Transverse colon (tissue), 4 donors: ENCODE data around the gene IGSF3. TPM values are rescaled to one million over a fixed set of nuclear protein-coding genes. Genes with fewer than 3 reads are reported as not detected.

Experiments used
- DNase-seq: peaks from one replicate; pipeline ENCODE4 v3.0.0-alpha.2; 2019
- H3K27ac ChIP-seq, 4 donors: fragments of 200-600 bp; sonication (generic); 2 replicates each; pipeline ENCODE4 v1.5.1; 2016 to 2018; ENCODE audit warnings: inconsistent platforms in 4 of 4
- H3K27me3 ChIP-seq: fragments of 200-600 bp; sonication (generic); 2 replicates; pipeline ENCODE4 v1.5.1; 2017; ENCODE audit warnings: inconsistent platforms
- H3K36me3 ChIP-seq, 4 donors: fragments of 200-600 bp; sonication (generic); 2 replicates each; pipeline ENCODE4 v1.5.1; 2017 to 2019; ENCODE audit warnings: inconsistent platforms in 4 of 4
- H3K4me1 ChIP-seq, 4 donors: fragments of 200-600 bp; sonication (generic); 2 replicates each; pipeline ENCODE4 v1.5.1; 2017 to 2020; ENCODE audit warnings: inconsistent platforms in 4 of 4
- H3K4me3 ChIP-seq, 4 donors: fragments of 200-600 bp; sonication (generic); 1 replicate in 1 of 4; 2 replicates in 3 of 4; pipeline versions ENCODE4 v1.5.1 to v1.6.1; 2017 to 2019; ENCODE audit warnings: inconsistent platforms in 4 of 4
- H3K9me3 ChIP-seq, 2 donors: fragments of 200-600 bp; sonication (generic); 2 replicates each; pipeline ENCODE4 v1.5.1; 2017 to 2019; ENCODE audit warnings: inconsistent platforms in 2 of 2
- CTCF ChIP-seq, 5 experiments: fragments of 200-600 bp in 3 of 5; fragments of 450-650 bp in 2 of 5; sonication (generic) in 3 of 5; IDR thresholded peaks; 1 replicate in 2 of 5; 2 replicates in 3 of 5; pipeline ENCODE4 v1.5.1; 2016 to 2017; ENCODE audit warnings: antibody characterized with exemption in 5 of 5, inconsistent platforms in 3 of 5, mild to moderate bottlenecking in 2 of 5, moderate library complexity in 1 of 5
- EP300 ChIP-seq: sonication (generic); formaldehyde crosslinking; IDR thresholded peaks from one replicate; pipeline ENCODE4 v1.6.1; 2017; ENCODE audit warnings: antibody characterized with exemption, low read depth
- POLR2A ChIP-seq: fragments of 450-650 bp; IDR thresholded peaks from one replicate; pipeline ENCODE4 v1.6.1; 2016; ENCODE audit warnings: antibody characterized with exemption, mild to moderate bottlenecking, moderate library complexity
- POLR2AphosphoS5 ChIP-seq, 3 donors: sonication (generic); formaldehyde crosslinking; IDR thresholded peaks; one replicate each; pipeline ENCODE4 v1.6.1; 2016; ENCODE audit warnings: antibody characterized with exemption in 3 of 3
- WGBS, 2 donors: methylation state at CpG; one replicate each; pipeline ENCODE4 v1.1.5; 2018; ENCODE audit warnings: low coverage in 1 of 2; 5-methylcytosine and 5-hydroxymethylcytosine counted together
- in situ Hi-C, 4 donors: fragments of 200-750 bp; cut with MboI; loops; one replicate each; pipeline versions ENCODE4 v1.15.0 to v1.15.1; 2017; ENCODE audit warnings: low sequenced_read_pairs in 3 of 4, low pct_ligation_motif_present in 1 of 4, low pct_unique_long_range_greater_than_20kb in 1 of 4
- intact Hi-C: fragments of 100-400 bp; cut with DNase I; formaldehyde crosslinking; loops from one replicate; pipeline ENCODE4 v1.15.1; 2023; ENCODE audit warnings: low total_unique reads
- total RNA-seq, 4 donors: library from RNA; depleted of rRNA; stranded (reverse); fragments of >200 nt; gene quantifications; one replicate each; pipeline ENCODE4 v1.1.0, GENCODE V29; 2016

Gene IGSF3
- total RNA-seq, 4 donors from 2014 or later, result 36.7 to 75.8 (median 56.9) TPM

GRCh38 chr1:116674011-116674531 is 6.5 kb upstream of the IGSF3 start:
- in situ Hi-C loops, result no loop called here
- TF ChIP-seq CTCF (IDR thresholded peaks at IDR 0.05), result no peak
- no peak for TF ChIP-seq POLR2A
- no peak for TF ChIP-seq POLR2AphosphoS5 (IDR thresholded peaks at IDR 0.05)
- no peak for TF ChIP-seq EP300
- Histone ChIP-seq H3K36me3 (no peaks in the 10 kb centered on the region), H3K27me3 (no peaks in the 10 kb centered on the region), H3K27ac (no peak overlapping the region), H3K4me3 (no peak overlapping the region), H3K4me1 (no peaks in the 10 kb centered on the region), H3K9me3 (no peaks in the 10 kb centered on the region)
- intact Hi-C loops, result no loop called here
- DNase-seq, result no peak
- 42 to 58% methylated on average over 2 to 5 of the region's 5 CpGs for WGBS, 2 donors

GRCh38 chr1:116671912-116672311 is 4.4 kb upstream of the IGSF3 start:
- Histone ChIP-seq H3K4me1 (peaks cover 0 to 8% (median 3%) of the 10 kb centered on the region in 4 donors), H3K9me3 (no peaks in the 10 kb centered on the region), H3K27ac (no peak overlapping the region), H3K4me3 (no peak overlapping the region), H3K27me3 (no peaks in the 10 kb centered on the region), H3K36me3 (no peaks in the 10 kb centered on the region)
- intact Hi-C loops, result no loop called here
- TF ChIP-seq EP300 (no peak), POLR2A (no peak), CTCF (IDR thresholded peaks at IDR 0.05) (no peak), POLR2AphosphoS5 (IDR thresholded peaks at IDR 0.05) (no peak)
- in situ Hi-C loops, result no loop called here
- WGBS, 2 donors, result 79 to 92% methylated on average over 2 of the region's 2 CpGs
- no peak for DNase-seq

- no peak for TF ChIP-seq CTCF (IDR thresholded peaks at IDR 0.05)
- TF ChIP-seq POLR2A, result no peak
- TF ChIP-seq EP300, result no peak
- TF ChIP-seq POLR2AphosphoS5 (IDR thresholded peaks at IDR 0.05), result no peak
- peaks cover 3% of the 10 kb centered on the region for H3K27me3 ChIP-seq
- no peak for DNase-seq
- in situ Hi-C loops (no loop called here), intact Hi-C loops (no loop called here)
- 65 to 72% methylated on average over 3 to 7 of the region's 7 CpGs for WGBS, 2 donors
- no peaks in the 10 kb centered on the region for H3K36me3 ChIP-seq
- H3K4me3 ChIP-seq, result no peak overlapping the region
- H3K4me1 ChIP-seq, result peaks cover 0 to 15% (median 10%) of the 10 kb centered on the region in 4 donors
- no peak overlapping the region for H3K27ac ChIP-seq
- no peaks in the 10 kb centered on the region for H3K9me3 ChIP-seq
These were observed 3.7 kb upstream of the IGSF3 start for GRCh38 chr1:116671072-116671760.

- peaks cover 0 to 40% (median 28%) of the 10 kb centered on the region in 4 donors for H3K4me1 ChIP-seq
- peaks cover 6% of the 10 kb centered on the region for H3K27me3 ChIP-seq
- intact Hi-C loops (no loop called here), in situ Hi-C loops (no loop called here)
- TF ChIP-seq CTCF (IDR thresholded peaks at IDR 0.05), result no peak
- no peak for TF ChIP-seq EP300
- TF ChIP-seq POLR2AphosphoS5 (IDR thresholded peaks at IDR 0.05), result no peak
- no peak for TF ChIP-seq POLR2A
- no peak overlapping the region for H3K4me3 ChIP-seq
- WGBS, 2 donors, result 88 to 89% methylated on average over 6 to 7 of the region's 7 CpGs
- peak overlapping the region in 1 of 4 donors; percentile 75 for H3K27ac ChIP-seq
- no peak for DNase-seq
- no peaks in the 10 kb centered on the region for H3K9me3 ChIP-seq
- H3K36me3 ChIP-seq, result no peaks in the 10 kb centered on the region
These were observed 744 bp upstream of the IGSF3 start for GRCh38 chr1:116668277-116668676.
